Measurements from ENCODE around the gene ERBB3. TPM values are rescaled to one million over a fixed set of nuclear protein-coding genes. Genes with fewer than 3 reads are reported as not detected.

ERBB3 gene
- total RNA-seq, 3 donors from 2014 or later, result 0.48 to 187 (median 119) TPM

GRCh38 chr12:56127888-56128669, 48.1 kb downstream of the ERBB3 start, which contains the start of gene ESYT1:
Gene ESYT1, plus strand, starts transcription at chr12:56128267. Its CDS starts 53 bp downstream, at chr12:56128320.
- Histone ChIP-seq H3K4me1 (peaks cover 3 to 14% of the 10 kb centered on the region in 2 donors), H3K27ac (peak within 1 kb of the TSS; percentile 92 to 94), H3K9me3 (no peaks in the 10 kb centered on the region), H3K27me3 (no peaks in the 10 kb centered on the region), H3K36me3 (peaks cover 5% of the 10 kb centered on the region), H3K4me3 (peak within 1 kb of the TSS; percentile 66 to 89 (median 80))
- no peak for TF ChIP-seq CTCF (IDR thresholded peaks at IDR 0.05)
- TF ChIP-seq POLR2A (IDR thresholded peaks at IDR 0.05), result peak; percentile 71
- peak in 2 of 3 donors; percentile 74 to 93 for TF ChIP-seq POLR2AphosphoS5 (IDR thresholded peaks at IDR 0.05)
- intact Hi-C loops (cut with DNase I; ENCODE audit: low total_unique reads), result loop anchor here (5.0 kb wide), 1 partner anchor 59 kb away; the partner anchor contains the start of gene SMARCC2
- peak; percentile 99 to 100 for DNase-seq (ENCODE audit: low spot score in 2 of 2)

- DNase-seq (ENCODE audit: low spot score in 2 of 2), result no peak
Observed at GRCh38 chr12:56128670-56129205, 48.8 kb downstream of the ERBB3 start.

GRCh38 chr12:56129206-56129941, 49.4 kb downstream of the ERBB3 start:
- H3K36me3 ChIP-seq, result peaks cover 5% of the 10 kb centered on the region
- H3K27ac ChIP-seq, result peak overlapping the region; percentile 92 to 94
- DNase-seq (ENCODE audit: low spot score in 2 of 2), result peak; percentile 62 to 66
- no peaks in the 10 kb centered on the region for H3K27me3 ChIP-seq
- TF ChIP-seq POLR2AphosphoS5 (IDR thresholded peaks at IDR 0.05), result peak in 1 of 3 donors; percentile 17
- no peak for TF ChIP-seq POLR2A (IDR thresholded peaks at IDR 0.05)
- no peaks in the 10 kb centered on the region for H3K9me3 ChIP-seq
- peak overlapping the region; percentile 66 to 89 (median 80) for H3K4me3 ChIP-seq
- intact Hi-C loops (cut with DNase I; ENCODE audit: low total_unique reads), result loop anchor here (5.0 kb wide), 1 partner anchor 58 kb away; the partner anchor contains the start of gene SMARCC2
- H3K4me1 ChIP-seq, result peaks cover 3 to 14% of the 10 kb centered on the region in 2 donors

More at GRCh38 chr12:56128670-56129205, 48.8 kb downstream of the ERBB3 start:
- Histone ChIP-seq H3K4me3 (peak overlapping the region; percentile 66 to 89 (median 80)), H3K27ac (peak overlapping the region; percentile 92 to 94), H3K27me3 (no peaks in the 10 kb centered on the region), H3K36me3 (peaks cover 5% of the 10 kb centered on the region), H3K4me1 (peaks cover 3 to 14% of the 10 kb centered on the region in 2 donors), H3K9me3 (no peaks in the 10 kb centered on the region)
- TF ChIP-seq POLR2A (IDR thresholded peaks at IDR 0.05), result no peak
- intact Hi-C loops (cut with DNase I; ENCODE audit: low total_unique reads), result loop anchor here (5.0 kb wide), 1 partner anchor 59 kb away; the partner anchor contains the start of gene SMARCC2

- Histone ChIP-seq H3K27me3 (no peaks in the 10 kb centered on the region), H3K4me3 (peak overlapping the region; percentile 66 to 89 (median 80)), H3K27ac (peak overlapping the region; percentile 92 to 94), H3K36me3 (peaks cover 5% of the 10 kb centered on the region), H3K9me3 (no peaks in the 10 kb centered on the region), H3K4me1 (peaks cover 3 to 14% of the 10 kb centered on the region in 2 donors)
- intact Hi-C loops (cut with DNase I; ENCODE audit: low total_unique reads), result loop anchor here (5.0 kb wide), 1 partner anchor 57 kb away; the partner anchor contains the start of gene SMARCC2
- no peak for DNase-seq (ENCODE audit: low spot score in 2 of 2)
- TF ChIP-seq CTCF (IDR thresholded peaks at IDR 0.05), result no peak
Observed at GRCh38 chr12:56129942-56130495, 50.1 kb downstream of the ERBB3 start.

DNA sequence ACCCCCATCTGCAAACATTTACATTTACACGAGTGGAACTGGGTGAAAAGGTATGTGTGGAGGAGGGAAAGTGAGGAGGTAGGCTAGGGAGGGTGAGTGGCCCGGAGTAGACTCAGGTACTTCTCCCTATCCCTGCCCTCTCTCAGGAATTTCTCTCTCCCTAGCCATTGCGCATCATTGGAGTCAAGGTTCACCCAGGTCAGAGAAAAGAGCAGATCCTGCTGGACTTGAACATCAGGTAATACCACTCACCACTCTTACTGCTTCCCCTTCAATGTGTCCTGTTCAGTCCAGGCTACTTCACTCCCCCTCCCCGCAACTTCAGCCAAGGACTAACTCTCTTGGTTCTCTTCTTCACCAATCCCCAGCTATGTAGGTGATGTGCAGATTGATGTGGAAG, 50.9 kb downstream of the ERBB3 start:
- no peak overlapping the region for H3K4me3 ChIP-seq
- H3K27me3 ChIP-seq, result no peaks in the 10 kb centered on the region
- TF ChIP-seq POLR2A (IDR thresholded peaks at IDR 0.05) (no peak), POLR2AphosphoS5 (IDR thresholded peaks at IDR 0.05) (no peak), CTCF (IDR thresholded peaks at IDR 0.05) (no peak)
- peak overlapping the region in 1 of 2 donors; percentile 94 for H3K27ac ChIP-seq
- intact Hi-C loops (cut with DNase I; ENCODE audit: low total_unique reads), result no loop called here
- no peak for DNase-seq (ENCODE audit: low spot score in 2 of 2)
- H3K4me1 ChIP-seq, result peaks cover 3 to 14% of the 10 kb centered on the region in 2 donors
- H3K36me3 ChIP-seq, result peaks cover 5% of the 10 kb centered on the region
- H3K9me3 ChIP-seq, result no peaks in the 10 kb centered on the region

Data from breast epithelium (tissue), 4 donors.